GM19238 (cell line): ENCODE results near the gene SLIT3.
A peak's percentile ranks its signal among the peaks of the same experiment; 100 is the strongest.

Source experiments
- DNase-seq: peaks from one replicate; pipeline ENCODE4 v3.0.0; 2011; ENCODE audit warnings: low spot score; ENCODE audit not compliant: insufficient read length

Gene SLIT3

DNA sequence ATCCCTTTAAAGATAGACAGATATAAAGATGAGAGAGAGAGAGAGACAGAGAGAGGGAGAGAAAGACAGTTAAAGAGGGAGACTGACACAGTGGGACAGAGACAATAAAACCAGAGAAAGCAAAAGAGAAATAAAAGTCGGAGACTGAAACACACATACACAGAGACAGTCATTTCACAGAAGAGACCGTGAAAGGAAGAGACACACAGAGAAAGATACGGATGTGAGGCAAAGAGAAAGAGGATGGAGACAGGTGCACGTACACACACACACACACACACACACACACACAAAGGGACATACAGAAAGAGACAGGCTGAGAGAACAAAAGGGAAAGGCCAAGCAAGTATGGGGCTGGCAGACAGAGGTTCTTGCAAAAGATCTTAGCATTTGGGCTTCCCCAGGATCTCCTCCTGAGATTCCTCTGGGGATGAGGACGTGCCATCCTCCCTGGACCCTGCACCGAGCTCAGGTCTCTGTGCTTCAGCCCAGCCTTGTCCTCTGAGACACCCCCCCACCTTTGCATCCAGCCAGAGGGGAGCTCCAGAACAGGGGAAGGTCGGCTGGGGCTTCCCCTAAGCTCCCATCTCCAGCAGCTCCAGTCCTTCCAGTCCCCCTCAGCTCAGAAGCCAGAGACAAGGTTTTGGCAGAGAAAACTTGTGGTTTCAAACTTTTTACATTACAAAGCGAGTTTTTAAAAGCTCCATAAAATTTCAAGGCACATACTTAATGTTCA lies 403.4 kb downstream of the SLIT3 start:
- DNase-seq = no peak

- no peak for DNase-seq
Observed at GRCh38 chr5:168895295-168896071, 405.5 kb downstream of the SLIT3 start.

DNA sequence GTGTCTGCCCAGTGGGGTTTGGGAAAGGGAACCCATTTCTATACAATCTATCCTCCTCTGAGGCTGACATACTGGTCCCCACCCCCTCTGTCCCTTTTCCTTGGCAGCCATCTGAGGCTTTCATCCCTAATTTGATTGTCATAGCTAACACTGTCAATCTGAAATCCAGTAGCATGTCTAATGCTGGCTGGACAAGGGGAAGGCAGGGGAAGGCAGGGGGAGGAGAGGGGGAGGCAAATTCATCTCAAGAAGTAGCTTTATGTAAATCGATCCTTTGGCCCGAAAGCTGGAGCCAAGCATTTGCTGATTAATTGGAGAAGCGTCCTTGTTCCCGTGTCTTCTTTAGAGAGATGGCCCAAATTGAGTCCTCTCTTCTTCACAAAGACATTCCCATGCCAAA lies 407.7 kb downstream of the SLIT3 start:
- DNase-seq = no peak

- no peak for DNase-seq
Observed at GRCh38 chr5:168892618-168893186, 408.2 kb downstream of the SLIT3 start.

DNA sequence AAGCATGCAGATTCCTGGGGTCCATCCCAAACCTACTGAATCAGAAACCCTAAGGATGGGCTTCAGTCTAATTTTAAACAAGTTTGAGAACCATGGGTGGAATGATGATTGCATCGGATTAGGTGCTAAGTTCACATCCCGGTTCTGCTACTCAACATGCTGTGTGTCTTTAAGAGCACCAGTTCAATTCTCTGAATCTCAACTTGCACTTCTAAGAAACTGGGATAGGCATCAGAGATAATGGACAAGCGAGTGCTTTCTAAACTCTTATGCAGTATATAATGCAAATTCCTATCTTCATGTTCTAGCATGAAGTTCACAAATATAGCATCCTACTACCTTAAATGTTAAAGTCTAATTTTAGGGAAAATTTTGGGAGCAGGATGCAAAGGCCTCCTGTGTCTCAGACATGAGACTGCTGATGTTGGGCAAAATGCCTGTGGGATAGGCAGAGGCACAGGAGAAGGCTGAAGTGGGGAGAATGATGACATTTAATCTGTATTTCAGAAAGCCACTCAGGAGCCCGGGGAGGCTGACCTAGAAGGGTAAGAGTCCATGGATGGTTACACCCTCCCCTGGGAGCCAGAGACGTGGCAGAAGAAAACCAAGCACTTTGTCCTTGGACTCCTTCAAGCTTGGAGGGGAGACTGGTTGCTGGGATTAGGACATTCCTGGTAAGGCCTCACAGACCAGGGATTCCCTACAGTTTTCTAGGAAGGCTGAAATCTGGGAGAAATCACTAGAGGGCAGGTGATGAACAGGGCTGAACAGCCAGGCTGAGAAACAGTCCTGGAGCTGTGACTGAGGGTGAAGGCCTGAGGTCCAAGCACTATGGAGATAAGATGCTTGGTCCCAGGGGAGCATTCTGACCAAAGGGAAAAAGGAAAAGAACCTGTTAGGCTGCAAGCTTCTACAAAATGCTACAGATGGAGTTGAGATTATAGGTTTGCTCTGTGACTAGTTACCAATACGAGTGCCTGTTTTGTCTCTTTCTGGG lies 409.8 kb downstream of the SLIT3 start:
- no peak for DNase-seq

DNA sequence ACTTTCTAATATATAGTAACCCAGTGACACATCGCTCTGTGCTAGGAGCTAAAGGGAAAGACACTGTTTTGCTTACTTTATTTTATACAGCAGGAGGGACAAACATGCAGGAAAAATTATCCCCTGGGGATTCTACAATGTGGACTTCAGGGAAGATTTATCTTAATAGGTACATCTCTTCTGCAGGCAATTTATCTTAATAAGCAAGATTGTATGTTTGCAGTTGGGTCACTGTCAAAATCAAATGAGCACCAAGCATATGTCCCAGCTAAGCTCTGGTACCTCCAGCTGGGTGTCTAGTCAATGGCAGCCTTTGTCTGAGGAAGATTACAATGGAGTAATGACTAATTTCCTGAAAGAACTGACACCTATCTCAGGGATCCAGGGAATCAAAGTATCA lies 411.9 kb downstream of the SLIT3 start:
- DNase-seq = no peak

DNA sequence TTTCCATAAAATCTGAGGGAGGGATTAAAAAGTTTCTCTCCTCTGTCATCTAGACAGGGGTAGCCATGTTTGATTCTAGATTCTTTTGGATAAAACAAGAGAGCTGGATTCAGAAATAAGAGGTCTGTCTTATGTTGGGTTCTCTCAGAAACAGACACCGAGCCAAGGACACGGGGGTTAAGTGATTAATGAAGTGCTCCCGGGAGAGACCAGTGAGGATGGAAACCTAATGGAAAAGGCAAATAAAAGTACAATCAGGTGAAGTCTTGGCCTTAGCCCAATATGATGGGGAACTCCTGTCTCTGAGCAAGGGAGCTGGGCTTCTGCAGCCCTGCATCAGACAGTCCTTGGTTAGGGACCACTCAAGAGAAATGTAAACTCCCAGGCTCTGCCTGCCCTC lies 413.0 kb downstream of the SLIT3 start:
- DNase-seq = no peak

DNA sequence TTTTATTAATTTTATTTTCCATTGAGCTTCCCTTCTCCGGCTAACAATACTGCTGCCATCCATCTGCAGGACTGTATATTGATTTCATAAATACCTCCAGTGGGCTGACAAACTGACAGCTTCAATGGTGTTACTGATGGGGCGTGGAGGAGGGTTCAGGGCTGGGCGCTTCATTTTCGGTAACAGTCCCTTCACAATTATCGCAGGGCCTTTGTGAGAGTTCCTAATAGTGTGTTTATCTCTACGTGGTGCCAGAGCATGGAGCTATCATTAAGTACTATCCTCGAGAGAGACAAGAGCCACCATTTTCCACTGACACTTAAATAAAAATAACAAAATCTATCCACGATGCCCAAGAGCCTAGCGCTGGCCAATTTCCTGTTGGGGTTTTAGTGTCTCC lies 414.8 kb downstream of the SLIT3 start:
- no peak for DNase-seq

- DNase-seq = no peak
Observed at GRCh38 chr5:168885324-168886120, 415.4 kb downstream of the SLIT3 start.

DNA sequence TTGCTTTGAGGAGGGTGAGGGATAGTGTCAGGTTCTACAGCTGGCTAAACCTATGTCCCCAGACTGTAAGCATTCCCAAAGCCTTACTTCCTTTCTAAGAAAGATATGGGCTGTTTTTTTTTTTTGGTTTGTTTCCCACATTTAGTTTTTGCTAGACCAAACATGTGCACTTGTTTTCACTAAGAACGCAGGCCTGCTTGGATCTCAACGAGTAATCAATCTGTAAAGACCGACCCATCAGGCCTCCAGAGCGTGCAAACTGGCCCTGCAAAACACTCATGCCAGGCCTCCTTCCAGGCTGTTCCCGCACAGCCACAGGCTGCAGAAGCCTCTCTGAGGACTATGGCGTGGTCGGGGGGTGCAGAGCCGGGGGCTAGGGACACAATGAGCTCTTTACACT lies 416.9 kb downstream of the SLIT3 start:
- no peak for DNase-seq

DNA sequence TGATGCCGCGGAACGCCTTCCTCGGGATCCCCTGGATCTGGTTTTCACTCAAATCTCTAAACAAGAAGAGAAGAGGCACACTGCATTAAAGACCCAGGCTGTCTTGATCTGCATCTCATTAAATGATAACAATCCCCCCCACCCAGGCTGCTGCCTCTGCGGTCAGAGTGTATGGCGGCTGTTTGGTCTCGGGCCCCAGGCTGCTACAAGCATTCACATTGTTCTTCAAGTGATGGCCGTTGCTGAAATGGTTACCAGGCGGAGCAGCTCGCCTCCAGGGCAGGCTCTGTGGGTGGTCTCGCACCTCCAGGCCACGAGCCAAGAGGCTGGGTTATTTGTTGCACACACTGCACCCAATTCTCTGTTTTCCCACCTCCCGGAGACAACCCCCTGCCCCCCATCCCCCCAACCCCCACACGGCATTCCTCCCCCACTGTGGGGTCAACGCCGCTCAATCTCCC lies 417.6 kb downstream of the SLIT3 start:
- no peak for DNase-seq

DNA sequence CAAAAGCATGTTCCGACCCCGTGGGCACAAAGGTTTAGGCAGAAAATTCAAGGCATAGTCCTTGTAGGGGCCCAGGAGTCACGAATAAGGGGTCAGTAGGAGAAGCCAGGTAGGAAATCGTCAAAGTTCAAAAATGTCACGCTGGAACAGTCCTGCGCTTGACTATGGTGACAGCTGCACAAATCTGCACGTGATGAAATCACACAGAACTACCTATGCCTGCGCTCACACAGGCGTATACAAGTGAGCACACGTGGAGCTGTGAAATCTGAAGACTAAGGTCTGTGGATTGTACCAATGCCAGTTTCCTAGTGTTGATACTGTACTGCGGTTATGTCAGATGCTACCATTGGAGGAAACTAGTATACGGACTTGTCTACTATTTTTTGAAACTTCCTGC lies 418.7 kb downstream of the SLIT3 start:
- no peak for DNase-seq

GRCh38 chr5:168881427-168882149 lies 419.4 kb downstream of the SLIT3 start:
- no peak for DNase-seq

DNA sequence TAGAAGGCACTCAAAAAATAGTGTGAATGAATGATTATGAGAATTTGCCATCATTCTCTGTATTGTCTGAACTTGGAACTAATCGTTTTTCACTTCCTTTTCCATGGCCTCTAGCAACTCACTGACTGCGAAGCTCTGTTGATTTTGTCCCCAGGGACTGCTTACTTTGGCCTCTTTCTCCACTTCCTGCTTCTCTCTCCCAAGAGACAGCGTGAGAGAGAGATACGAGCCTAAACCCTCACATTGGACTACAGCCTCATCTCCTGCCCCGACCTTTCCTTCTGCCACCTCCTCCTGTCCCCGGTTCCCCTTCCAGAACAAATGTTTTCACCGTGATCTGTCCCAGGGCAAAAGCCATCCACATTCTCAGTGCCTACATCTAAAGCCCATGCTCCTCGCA lies 421.0 kb downstream of the SLIT3 start:
- DNase-seq = peak; percentile 55

DNA sequence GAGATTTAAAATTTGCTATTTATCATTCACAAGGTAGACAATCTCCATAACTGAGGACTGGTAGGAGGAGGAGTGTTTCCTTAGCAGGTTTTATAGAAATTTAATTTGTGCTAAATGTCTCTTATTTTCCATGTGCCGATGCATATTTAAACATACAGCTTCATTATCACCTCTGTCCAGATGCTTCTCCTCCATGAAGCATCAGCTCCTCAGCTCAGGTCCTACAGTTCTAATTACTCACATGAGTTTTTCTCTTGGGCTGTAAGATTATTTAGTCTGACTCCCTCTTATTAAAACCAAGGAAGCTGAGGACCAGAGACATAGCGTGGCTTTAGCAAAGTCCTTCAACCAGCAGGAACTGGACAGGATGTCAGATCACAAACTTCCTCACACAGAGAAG lies 421.6 kb downstream of the SLIT3 start:
- no peak for DNase-seq

- DNase-seq = no peak
Observed at GRCh38 chr5:168878135-168878745, 422.7 kb downstream of the SLIT3 start.

GRCh38 chr5:168877132-168877892 lies 423.6 kb downstream of the SLIT3 start:
- DNase-seq = no peak

DNA sequence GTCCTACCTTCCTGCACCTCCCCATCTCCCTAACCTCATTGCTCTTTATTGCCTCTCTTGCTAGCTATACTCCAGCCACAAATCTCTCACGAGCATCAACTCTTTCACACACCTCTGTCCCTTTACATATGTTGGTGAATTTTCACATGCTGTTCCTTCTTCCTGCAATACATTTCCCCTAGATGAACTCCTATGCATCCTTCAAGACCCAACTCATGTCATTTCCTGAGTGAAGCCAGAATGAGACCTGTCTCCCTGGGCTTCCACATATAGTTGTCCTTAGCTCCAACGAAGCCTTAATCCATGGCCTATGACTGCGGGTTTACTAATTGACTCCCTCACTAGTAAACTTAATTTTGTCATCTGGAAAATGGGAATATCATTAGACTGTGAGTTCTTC lies 424.5 kb downstream of the SLIT3 start:
- DNase-seq = no peak

GRCh38 chr5:168875832-168876231 lies 425.1 kb downstream of the SLIT3 start:
- DNase-seq = no peak
